Endothelial cell (in vitro differentiated cells): ENCODE data around the gene PTPRK. TPM values are rescaled to one million over a fixed set of nuclear protein-coding genes. Genes with fewer than 3 reads are reported as not detected.

ENCODE experiments used
- DNase-seq: peaks from one replicate; pipeline ENCODE4 v3.0.0; 2021; ENCODE audit warnings: low spot score
- H3K27ac Mint-ChIP-seq: one replicate; pipeline ENCODE4 v1.8.0; 2021; ENCODE audit warnings: mixed read lengths, inconsistent platforms; ENCODE audit not compliant: unreplicated experiment
- H3K27me3 Mint-ChIP-seq: one replicate; pipeline ENCODE4 v1.8.0; 2021; ENCODE audit warnings: mild to moderate bottlenecking, moderate library complexity, mixed read lengths, inconsistent platforms; ENCODE audit not compliant: unreplicated experiment
- H3K36me3 Mint-ChIP-seq: one replicate; pipeline ENCODE4 v1.8.0; 2021; ENCODE audit warnings: mild to moderate bottlenecking, low read depth, mixed read lengths, inconsistent platforms; ENCODE audit not compliant: unreplicated experiment
- H3K4me1 Mint-ChIP-seq: one replicate; pipeline ENCODE4 v1.8.0; 2021; ENCODE audit warnings: mild to moderate bottlenecking, mixed read lengths, inconsistent platforms; ENCODE audit not compliant: unreplicated experiment
- H3K4me3 Mint-ChIP-seq: one replicate; pipeline ENCODE4 v1.8.0; 2021; ENCODE audit warnings: mild to moderate bottlenecking, mixed read lengths, inconsistent platforms; ENCODE audit not compliant: unreplicated experiment
- H3K9me3 Mint-ChIP-seq: one replicate; pipeline ENCODE4 v1.8.0; 2021; ENCODE audit warnings: mixed read lengths, inconsistent platforms; ENCODE audit not compliant: unreplicated experiment
- CTCF ChIP-seq: fragments of 200-600 bp; sonication (generic); IDR thresholded peaks from one replicate; pipeline ENCODE4 v1.5.0; 2021; ENCODE audit warnings: antibody characterized with exemption; ENCODE audit not compliant: unreplicated experiment
- total RNA-seq: library from RNA; stranded (reverse); fragmentation: NEBNext Ultra II Directional; extraction: Animal tissue kit (Norgen Biotek cat#: 25700); gene quantifications from one replicate; pipeline ENCODE4 v1.2.1, GENCODE V29; 2021; ENCODE audit not compliant: unreplicated experiment

Gene PTPRK
- total RNA-seq, 1 donor from 2014 or later = 47.3 TPM

GRCh38 chr6:128155826-128156225, 364.6 kb downstream of the PTPRK start:
- Mint-ChIP-seq H3K27ac (no peak overlapping the region), H3K4me1 (peaks cover 9% of the 10 kb centered on the region), H3K9me3 (no peaks in the 10 kb centered on the region), H3K36me3 (no peaks in the 10 kb centered on the region), H3K4me3 (no peak overlapping the region), H3K27me3 (no peaks in the 10 kb centered on the region)
- DNase-seq = no peak
- no peak for TF ChIP-seq CTCF

- DNase-seq = no peak
- Mint-ChIP-seq H3K4me1 (peaks cover 9% of the 10 kb centered on the region), H3K9me3 (no peaks in the 10 kb centered on the region), H3K36me3 (no peaks in the 10 kb centered on the region), H3K27me3 (no peaks in the 10 kb centered on the region), H3K27ac (no peak overlapping the region), H3K4me3 (no peak overlapping the region)
- no peak for TF ChIP-seq CTCF
Observed at GRCh38 chr6:128152551-128152950, 367.8 kb downstream of the PTPRK start.

- peaks cover 5% of the 10 kb centered on the region for H3K4me1 Mint-ChIP-seq
- H3K27me3 Mint-ChIP-seq = no peaks in the 10 kb centered on the region
- no peak overlapping the region for H3K27ac Mint-ChIP-seq
- TF ChIP-seq CTCF = no peak
- no peaks in the 10 kb centered on the region for H3K9me3 Mint-ChIP-seq
- H3K4me3 Mint-ChIP-seq = no peak overlapping the region
- no peaks in the 10 kb centered on the region for H3K36me3 Mint-ChIP-seq
- DNase-seq = no peak
Observed at GRCh38 chr6:128150376-128150775, 370.0 kb downstream of the PTPRK start.

GRCh38 chr6:128149796-128150195, 370.6 kb downstream of the PTPRK start:
- TF ChIP-seq CTCF = no peak
- DNase-seq = no peak
- H3K36me3 Mint-ChIP-seq = no peaks in the 10 kb centered on the region
- H3K27ac Mint-ChIP-seq = no peak overlapping the region
- no peaks in the 10 kb centered on the region for H3K27me3 Mint-ChIP-seq
- H3K9me3 Mint-ChIP-seq = no peaks in the 10 kb centered on the region
- H3K4me1 Mint-ChIP-seq = peaks cover 5% of the 10 kb centered on the region
- H3K4me3 Mint-ChIP-seq = no peak overlapping the region

- TF ChIP-seq CTCF = no peak
- Mint-ChIP-seq H3K4me3 (no peak overlapping the region), H3K4me1 (no peaks in the 10 kb centered on the region), H3K27ac (no peak overlapping the region), H3K27me3 (no peaks in the 10 kb centered on the region), H3K36me3 (no peaks in the 10 kb centered on the region), H3K9me3 (no peaks in the 10 kb centered on the region)
- DNase-seq = no peak
Observed at GRCh38 chr6:128144320-128144719, 376.1 kb downstream of the PTPRK start.
